Activated CD8-positive, alpha-beta memory T cell treated with anti-CD3 and anti-CD28 coated beads for 1 hour (primary cell): ENCODE results near the gene TSPAN31.
"Not testable (repeated sequence)": the region's sequence is repeated elsewhere in the genome, so short reads cannot be mapped to it uniquely, and the experiment has no call there.

Experiments used
- DNase-seq, 2 donors: peaks; one replicate each; pipeline ENCODE4 v3.0.0-alpha.2; 2020; ENCODE audit warnings: low read depth in 1 of 2; ENCODE audit errors: extremely low read depth in 1 of 2

The TSPAN31 gene

GRCh38 chr12:57721846-57722608 is 22.8 kb upstream of the TSPAN31 start:
- DNase-seq: not testable (repeated sequence)

GRCh38 chr12:57722716-57723629 is 21.9 kb upstream of the TSPAN31 start:
- DNase-seq: no peak

GRCh38 chr12:57723630-57723962 is 21.2 kb upstream of the TSPAN31 start:
- DNase-seq: no peak

GRCh38 chr12:57724003-57724935 is 20.6 kb upstream of the TSPAN31 start:
- DNase-seq: no peak

GRCh38 chr12:57724936-57725740 is 19.7 kb upstream of the TSPAN31 start:
- DNase-seq: no peak

- no peak for DNase-seq
Measured at GRCh38 chr12:57725851-57726150, 19.0 kb upstream of the TSPAN31 start.

- no peak for DNase-seq
Measured at GRCh38 chr12:57726151-57726883, 18.5 kb upstream of the TSPAN31 start.

- DNase-seq: no peak
Measured at GRCh38 chr12:57726884-57727757, 17.7 kb upstream of the TSPAN31 start.

- no peak for DNase-seq
Measured at GRCh38 chr12:57727758-57728395, 17.0 kb upstream of the TSPAN31 start.

GRCh38 chr12:57729321-57729844 is 15.5 kb upstream of the TSPAN31 start:
- no peak for DNase-seq

- no peak for DNase-seq
Measured at GRCh38 chr12:57730336-57731067, 14.3 kb upstream of the TSPAN31 start.

GRCh38 chr12:57731411-57732080 is 13.3 kb upstream of the TSPAN31 start:
- no peak for DNase-seq

- DNase-seq: no peak
Measured at GRCh38 chr12:57732270-57732669, 12.6 kb upstream of the TSPAN31 start.

- DNase-seq: no peak
Measured at GRCh38 chr12:57732726-57733593, 11.9 kb upstream of the TSPAN31 start.

GRCh38 chr12:57733928-57734327 is 10.9 kb upstream of the TSPAN31 start:
- no peak for DNase-seq

GRCh38 chr12:57734591-57734990 is 10.2 kb upstream of the TSPAN31 start:
- DNase-seq: no peak
